GM23338 (cell line): Measurements from ENCODE around the gene NTPCR. TPM values are rescaled to one million over a fixed set of nuclear protein-coding genes. Genes with fewer than 3 reads are reported as not detected.

Experiments
- ATAC-seq: fragments of 200-7000 bp; cut with Tn5 transposase; 3 replicates; pipeline ENCODE4 v1.9.1; 2020
- DNase-seq: peaks from one replicate; pipeline ENCODE4 v3.0.0-alpha.2; 2015; ENCODE audit warnings: low spot score
- H2AFZ ChIP-seq: fragments of 200-600 bp; sonication (generic); 2 replicates; pipeline ENCODE4 v1.8.0; 2016; ENCODE audit warnings: antibody characterized with exemption, mild to moderate bottlenecking, moderate library complexity
- H3F3A ChIP-seq: fragments of 200-600 bp; sonication (generic); replicated peaks from 2 replicates; pipeline ENCODE4 v1.8.0; 2017; ENCODE audit warnings: antibody characterized with exemption, mixed run types, low read depth
- H3K27ac ChIP-seq: fragments of 200-600 bp; sonication (generic); 2 replicates; pipeline ENCODE4 v1.6.1; 2016; ENCODE audit warnings: low read depth
- H3K27me3 ChIP-seq: fragments of 200-600 bp; sonication (generic); 2 replicates; pipeline ENCODE4 v1.8.0; 2016; ENCODE audit warnings: mild to moderate bottlenecking, mixed run types, moderate library complexity; ENCODE audit not compliant: insufficient read depth
- H3K36me3 ChIP-seq: fragments of 200-600 bp; sonication (generic); 2 replicates; pipeline ENCODE4 v1.8.0; 2016; ENCODE audit warnings: mild to moderate bottlenecking; ENCODE audit not compliant: insufficient read depth
- H3K4me1 ChIP-seq: fragments of 200-600 bp; sonication (generic); 2 replicates; pipeline ENCODE4 v1.8.0; 2016; ENCODE audit warnings: mild to moderate bottlenecking, moderate library complexity; ENCODE audit not compliant: insufficient read depth
- H3K4me2 ChIP-seq: fragments of 200-600 bp; sonication (generic); 2 replicates; pipeline ENCODE4 v1.7.1; 2017; ENCODE audit warnings: mixed run types
- H3K4me3 ChIP-seq: fragments of 200-600 bp; sonication (generic); 2 replicates; pipeline ENCODE4 v1.6.1; 2016; ENCODE audit warnings: mixed run types
- H3K79me2 ChIP-seq: fragments of 200-600 bp; sonication (generic); replicated peaks from 2 replicates; pipeline ENCODE4 v1.8.0; 2017; ENCODE audit warnings: mild to moderate bottlenecking; ENCODE audit not compliant: insufficient read depth
- H3K9me2 ChIP-seq: fragments of 200-600 bp; sonication (generic); 2 replicates; pipeline ENCODE4 v1.8.0; 2017; ENCODE audit not compliant: insufficient read depth
- H4K20me1 ChIP-seq: fragments of 200-600 bp; sonication (generic); replicated peaks from 2 replicates; pipeline ENCODE4 v1.8.0; 2017; ENCODE audit warnings: mild to moderate bottlenecking; ENCODE audit not compliant: insufficient read depth
- H3K27ac Mint-ChIP-seq: 2 replicates; pipeline ENCODE4 v1.8.0; 2020; ENCODE audit warnings: inconsistent platforms, mild to moderate bottlenecking, moderate library complexity, mixed read lengths
- H3K27me3 Mint-ChIP-seq: 3 replicates; pipeline ENCODE4 v1.8.0; 2022; ENCODE audit warnings: low read depth, mild to moderate bottlenecking, moderate library complexity, mixed read lengths, inconsistent platforms; ENCODE audit not compliant: insufficient read depth, poor library complexity
- H3K36me3 Mint-ChIP-seq: 3 replicates; pipeline ENCODE4 v1.8.0; 2021; ENCODE audit warnings: low read depth, mild to moderate bottlenecking, inconsistent platforms, moderate library complexity, mixed read lengths
- H3K4me1 Mint-ChIP-seq: 3 replicates; pipeline ENCODE4 v1.8.0; 2020; ENCODE audit warnings: mild to moderate bottlenecking, inconsistent platforms, mixed read lengths
- H3K4me3 Mint-ChIP-seq: 3 replicates; pipeline ENCODE4 v1.8.0; 2021; ENCODE audit warnings: moderate library complexity, mild to moderate bottlenecking, inconsistent platforms, mixed read lengths
- H3K9me3 Mint-ChIP-seq: 3 replicates; pipeline ENCODE4 v1.8.0; 2020; ENCODE audit warnings: moderate library complexity, mild to moderate bottlenecking, inconsistent platforms, mixed read lengths
- EZH2 ChIP-seq: fragments of 200-600 bp; sonication (generic); IDR thresholded peaks from one replicate; pipeline ENCODE4 v1.8.0; 2017; ENCODE audit warnings: antibody characterized with exemption, mild to moderate bottlenecking, low read depth; ENCODE audit not compliant: unreplicated experiment
- JUNB ChIP-seq: IDR thresholded peaks from one replicate; pipeline ENCODE4 v1.6.1; 2016; ENCODE audit warnings: antibody characterized with exemption; ENCODE audit not compliant: unreplicated experiment
- NANOG ChIP-seq: IDR thresholded peaks from 2 replicates; pipeline ENCODE4 v1.6.1; 2016; ENCODE audit warnings: antibody characterized with exemption, borderline replicate concordance
- POLR2AphosphoS5 ChIP-seq: IDR thresholded peaks from 2 replicates; pipeline ENCODE4 v1.6.1; 2016; ENCODE audit warnings: antibody characterized with exemption, low read depth
- STAT1 ChIP-seq: IDR thresholded peaks from one replicate; pipeline ENCODE4 v1.6.1; 2016; ENCODE audit warnings: antibody characterized with exemption; ENCODE audit not compliant: unreplicated experiment
- ZNF114 ChIP-seq: fragments of 250-450 bp; sonication (Bioruptor Pico); IDR thresholded peaks from 2 replicates; pipeline ENCODE4 v1.5.0; 2020; ENCODE audit warnings: mild to moderate bottlenecking, moderate library complexity
- ZNF331 ChIP-seq: fragments of 250-450 bp; sonication (Bioruptor Pico); IDR thresholded peaks from 2 replicates; pipeline ENCODE4 v1.5.0; 2020; ENCODE audit warnings: low read depth, mild to moderate bottlenecking, moderate library complexity
- polyA plus RNA-seq: library from polyadenylated mRNA; unstranded; fragments of >200 nt; fragmentation: Nextera tagmentation; extraction: Ambion mirVana; gene quantifications from 2 replicates; pipeline ENCODE4 v1.2.1, GENCODE V29; 2016
- total RNA-seq: library from RNA; depleted of rRNA; stranded (reverse); fragments of >200 nt; shearing (Covaris generic); gene quantifications from 2 replicates; pipeline ENCODE4 v1.2.3, GENCODE V29; 2014
- TF ChIP-seq, protein P1 (sequence below): IDR thresholded peaks from one replicate; pipeline ENCODE4 v1.6.1; 2018; ENCODE audit warnings: antibody characterized with exemption; ENCODE audit not compliant: unreplicated experiment
- TF ChIP-seq, protein P2 (sequence below): fragments of 250-450 bp; sonication (Bioruptor Pico); IDR thresholded peaks from 2 replicates; pipeline ENCODE4 v1.5.0; 2020; ENCODE audit warnings: mild to moderate bottlenecking, moderate library complexity
- TF ChIP-seq, protein P3 (sequence below), 2 experiments: fragments of 200-600 bp in 1 of 2; sonication (generic) in 1 of 2; conservative IDR thresholded peaks; 2 replicates each; pipeline versions ENCODE4 v1.5.1 to v1.6.1; 2016 to 2017; ENCODE audit warnings: antibody characterized with exemption in 2 of 2, low read depth in 2 of 2, mild to moderate bottlenecking in 2 of 2, moderate library complexity in 1 of 2

Gene NTPCR
- total and polyA plus RNA-seq, 2 experiments from 2014 or later = 64.1 to 150 TPM

DNA sequence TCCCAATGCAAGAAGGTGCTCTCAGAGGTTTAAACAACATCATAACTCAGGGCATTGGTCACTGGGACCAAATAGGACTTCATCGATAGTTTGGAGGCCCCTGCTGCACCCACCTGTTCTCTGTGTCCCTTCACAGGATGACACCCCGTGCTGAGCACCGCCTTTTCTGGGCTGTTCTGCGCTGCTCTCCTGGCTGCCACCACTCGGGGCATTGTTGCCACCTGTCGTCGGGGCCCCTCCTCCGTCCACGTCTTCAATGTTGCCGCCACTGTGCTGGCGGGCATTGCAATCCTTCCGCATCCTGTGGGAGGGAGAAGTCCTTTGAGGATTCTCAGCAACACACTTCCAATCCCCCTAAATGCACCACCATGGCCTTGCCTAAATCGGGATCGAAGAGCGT lies 47.7 kb downstream of the NTPCR start:
- Mint-ChIP-seq H3K4me3 (no peak overlapping the region), H3K4me1 (no peaks in the 10 kb centered on the region), H3K27me3 (peaks cover 2% of the 10 kb centered on the region), H3K9me3 (peaks cover 26% of the 10 kb centered on the region), H3K27ac (no peak overlapping the region), H3K36me3 (peaks cover 86% of the 10 kb centered on the region)
- H3K4me1 ChIP-seq = no peaks in the 10 kb centered on the region
- H3K4me3 ChIP-seq = no peak overlapping the region
- H3K9me2 ChIP-seq = no peaks in the 10 kb centered on the region; the same call in 1 of the 2 replicates
- DNase-seq (no peak), ATAC-seq (no peak)
- peaks cover 28% of the 10 kb centered on the region for H3K36me3 ChIP-seq
- H3K4me2 ChIP-seq = no peak overlapping the region
- H3K79me2 ChIP-seq = no peaks in the 10 kb centered on the region
- H3F3A ChIP-seq = no peaks in the 10 kb centered on the region
- H2AFZ ChIP-seq = no peak overlapping the region
- H3K27ac ChIP-seq = no peak overlapping the region
- TF ChIP-seq, protein P1, sequence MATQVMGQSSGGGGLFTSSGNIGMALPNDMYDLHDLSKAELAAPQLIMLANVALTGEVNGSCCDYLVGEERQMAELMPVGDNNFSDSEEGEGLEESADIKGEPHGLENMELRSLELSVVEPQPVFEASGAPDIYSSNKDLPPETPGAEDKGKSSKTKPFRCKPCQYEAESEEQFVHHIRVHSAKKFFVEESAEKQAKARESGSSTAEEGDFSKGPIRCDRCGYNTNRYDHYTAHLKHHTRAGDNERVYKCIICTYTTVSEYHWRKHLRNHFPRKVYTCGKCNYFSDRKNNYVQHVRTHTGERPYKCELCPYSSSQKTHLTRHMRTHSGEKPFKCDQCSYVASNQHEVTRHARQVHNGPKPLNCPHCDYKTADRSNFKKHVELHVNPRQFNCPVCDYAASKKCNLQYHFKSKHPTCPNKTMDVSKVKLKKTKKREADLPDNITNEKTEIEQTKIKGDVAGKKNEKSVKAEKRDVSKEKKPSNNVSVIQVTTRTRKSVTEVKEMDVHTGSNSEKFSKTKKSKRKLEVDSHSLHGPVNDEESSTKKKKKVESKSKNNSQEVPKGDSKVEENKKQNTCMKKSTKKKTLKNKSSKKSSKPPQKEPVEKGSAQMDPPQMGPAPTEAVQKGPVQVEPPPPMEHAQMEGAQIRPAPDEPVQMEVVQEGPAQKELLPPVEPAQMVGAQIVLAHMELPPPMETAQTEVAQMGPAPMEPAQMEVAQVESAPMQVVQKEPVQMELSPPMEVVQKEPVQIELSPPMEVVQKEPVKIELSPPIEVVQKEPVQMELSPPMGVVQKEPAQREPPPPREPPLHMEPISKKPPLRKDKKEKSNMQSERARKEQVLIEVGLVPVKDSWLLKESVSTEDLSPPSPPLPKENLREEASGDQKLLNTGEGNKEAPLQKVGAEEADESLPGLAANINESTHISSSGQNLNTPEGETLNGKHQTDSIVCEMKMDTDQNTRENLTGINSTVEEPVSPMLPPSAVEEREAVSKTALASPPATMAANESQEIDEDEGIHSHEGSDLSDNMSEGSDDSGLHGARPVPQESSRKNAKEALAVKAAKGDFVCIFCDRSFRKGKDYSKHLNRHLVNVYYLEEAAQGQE = no peak
- TF ChIP-seq ZNF331 (CRISPR knock-in tag) (no peak), JUNB (no peak), STAT1 (no peak), EZH2 (no peak), NANOG (no peak), ZNF114 (CRISPR knock-in tag) (no peak), POLR2AphosphoS5 (no peak)
- TF ChIP-seq, protein P2, sequence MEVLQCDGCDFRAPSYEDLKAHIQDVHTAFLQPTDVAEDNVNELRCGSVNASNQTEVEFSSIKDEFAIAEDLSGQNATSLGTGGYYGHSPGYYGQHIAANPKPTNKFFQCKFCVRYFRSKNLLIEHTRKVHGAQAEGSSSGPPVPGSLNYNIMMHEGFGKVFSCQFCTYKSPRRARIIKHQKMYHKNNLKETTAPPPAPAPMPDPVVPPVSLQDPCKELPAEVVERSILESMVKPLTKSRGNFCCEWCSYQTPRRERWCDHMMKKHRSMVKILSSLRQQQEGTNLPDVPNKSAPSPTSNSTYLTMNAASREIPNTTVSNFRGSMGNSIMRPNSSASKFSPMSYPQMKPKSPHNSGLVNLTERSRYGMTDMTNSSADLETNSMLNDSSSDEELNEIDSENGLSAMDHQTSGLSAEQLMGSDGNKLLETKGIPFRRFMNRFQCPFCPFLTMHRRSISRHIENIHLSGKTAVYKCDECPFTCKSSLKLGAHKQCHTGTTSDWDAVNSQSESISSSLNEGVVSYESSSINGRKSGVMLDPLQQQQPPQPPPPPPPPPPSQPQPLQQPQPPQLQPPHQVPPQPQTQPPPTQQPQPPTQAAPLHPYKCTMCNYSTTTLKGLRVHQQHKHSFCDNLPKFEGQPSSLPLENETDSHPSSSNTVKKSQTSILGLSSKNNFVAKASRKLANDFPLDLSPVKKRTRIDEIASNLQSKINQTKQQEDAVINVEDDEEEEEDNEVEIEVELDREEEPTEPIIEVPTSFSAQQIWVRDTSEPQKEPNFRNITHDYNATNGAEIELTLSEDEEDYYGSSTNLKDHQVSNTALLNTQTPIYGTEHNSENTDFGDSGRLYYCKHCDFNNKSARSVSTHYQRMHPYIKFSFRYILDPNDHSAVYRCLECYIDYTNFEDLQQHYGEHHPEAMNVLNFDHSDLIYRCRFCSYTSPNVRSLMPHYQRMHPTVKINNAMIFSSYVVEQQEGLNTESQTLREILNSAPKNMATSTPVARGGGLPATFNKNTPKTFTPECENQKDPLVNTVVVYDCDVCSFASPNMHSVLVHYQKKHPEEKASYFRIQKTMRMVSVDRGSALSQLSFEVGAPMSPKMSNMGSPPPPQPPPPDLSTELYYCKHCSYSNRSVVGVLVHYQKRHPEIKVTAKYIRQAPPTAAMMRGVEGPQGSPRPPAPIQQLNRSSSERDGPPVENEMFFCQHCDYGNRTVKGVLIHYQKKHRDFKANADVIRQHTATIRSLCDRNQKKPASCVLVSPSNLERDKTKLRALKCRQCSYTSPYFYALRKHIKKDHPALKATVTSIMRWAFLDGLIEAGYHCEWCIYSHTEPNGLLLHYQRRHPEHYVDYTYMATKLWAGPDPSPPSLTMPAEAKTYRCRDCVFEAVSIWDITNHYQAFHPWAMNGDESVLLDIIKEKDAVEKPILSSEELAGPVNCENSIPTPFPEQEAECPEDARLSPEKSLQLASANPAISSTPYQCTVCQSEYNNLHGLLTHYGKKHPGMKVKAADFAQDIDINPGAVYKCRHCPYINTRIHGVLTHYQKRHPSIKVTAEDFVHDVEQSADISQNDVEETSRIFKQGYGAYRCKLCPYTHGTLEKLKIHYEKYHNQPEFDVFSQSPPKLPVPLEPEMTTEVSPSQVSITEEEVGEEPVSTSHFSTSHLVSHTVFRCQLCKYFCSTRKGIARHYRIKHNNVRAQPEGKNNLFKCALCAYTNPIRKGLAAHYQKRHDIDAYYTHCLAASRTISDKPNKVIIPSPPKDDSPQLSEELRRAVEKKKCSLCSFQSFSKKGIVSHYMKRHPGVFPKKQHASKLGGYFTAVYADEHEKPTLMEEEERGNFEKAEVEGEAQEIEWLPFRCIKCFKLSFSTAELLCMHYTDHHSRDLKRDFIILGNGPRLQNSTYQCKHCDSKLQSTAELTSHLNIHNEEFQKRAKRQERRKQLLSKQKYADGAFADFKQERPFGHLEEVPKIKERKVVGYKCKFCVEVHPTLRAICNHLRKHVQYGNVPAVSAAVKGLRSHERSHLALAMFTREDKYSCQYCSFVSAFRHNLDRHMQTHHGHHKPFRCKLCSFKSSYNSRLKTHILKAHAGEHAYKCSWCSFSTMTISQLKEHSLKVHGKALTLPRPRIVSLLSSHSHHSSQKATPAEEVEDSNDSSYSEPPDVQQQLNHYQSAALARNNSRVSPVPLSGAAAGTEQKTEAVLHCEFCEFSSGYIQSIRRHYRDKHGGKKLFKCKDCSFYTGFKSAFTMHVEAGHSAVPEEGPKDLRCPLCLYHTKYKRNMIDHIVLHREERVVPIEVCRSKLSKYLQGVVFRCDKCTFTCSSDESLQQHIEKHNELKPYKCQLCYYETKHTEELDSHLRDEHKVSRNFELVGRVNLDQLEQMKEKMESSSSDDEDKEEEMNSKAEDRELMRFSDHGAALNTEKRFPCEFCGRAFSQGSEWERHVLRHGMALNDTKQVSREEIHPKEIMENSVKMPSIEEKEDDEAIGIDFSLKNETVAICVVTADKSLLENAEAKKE = no peak
- TF ChIP-seq, protein P3, sequence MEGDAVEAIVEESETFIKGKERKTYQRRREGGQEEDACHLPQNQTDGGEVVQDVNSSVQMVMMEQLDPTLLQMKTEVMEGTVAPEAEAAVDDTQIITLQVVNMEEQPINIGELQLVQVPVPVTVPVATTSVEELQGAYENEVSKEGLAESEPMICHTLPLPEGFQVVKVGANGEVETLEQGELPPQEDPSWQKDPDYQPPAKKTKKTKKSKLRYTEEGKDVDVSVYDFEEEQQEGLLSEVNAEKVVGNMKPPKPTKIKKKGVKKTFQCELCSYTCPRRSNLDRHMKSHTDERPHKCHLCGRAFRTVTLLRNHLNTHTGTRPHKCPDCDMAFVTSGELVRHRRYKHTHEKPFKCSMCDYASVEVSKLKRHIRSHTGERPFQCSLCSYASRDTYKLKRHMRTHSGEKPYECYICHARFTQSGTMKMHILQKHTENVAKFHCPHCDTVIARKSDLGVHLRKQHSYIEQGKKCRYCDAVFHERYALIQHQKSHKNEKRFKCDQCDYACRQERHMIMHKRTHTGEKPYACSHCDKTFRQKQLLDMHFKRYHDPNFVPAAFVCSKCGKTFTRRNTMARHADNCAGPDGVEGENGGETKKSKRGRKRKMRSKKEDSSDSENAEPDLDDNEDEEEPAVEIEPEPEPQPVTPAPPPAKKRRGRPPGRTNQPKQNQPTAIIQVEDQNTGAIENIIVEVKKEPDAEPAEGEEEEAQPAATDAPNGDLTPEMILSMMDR (conservative IDR thresholded peaks at IDR 0.05; ENCODE audit: low read depth in 2 of 2) = no peak
- H4K20me1 ChIP-seq = no peaks in the 10 kb centered on the region
- no peaks in the 10 kb centered on the region for H3K27me3 ChIP-seq
